ENCODE data around the gene HOXD3. TPM values are rescaled to one million over a fixed set of nuclear protein-coding genes. Genes with fewer than 3 reads are reported as not detected.

HOXD3 gene
- total and polyA plus RNA-seq, 2 experiments from 2014 or later = not detected

- H3K4me1 Mint-ChIP-seq = no peaks in the 10 kb centered on the region
- H3K27me3 Mint-ChIP-seq (ENCODE audit: insufficient read depth, low read depth, poor library complexity) = peaks cover 3% of the 10 kb centered on the region
- H3K4me1 ChIP-seq (ENCODE audit: insufficient read depth) = no peaks in the 10 kb centered on the region
- H3K9me2 ChIP-seq (ENCODE audit: insufficient read depth) = no peaks in the 10 kb centered on the region
- no peaks in the 10 kb centered on the region for H3K79me2 ChIP-seq (replicated peaks; ENCODE audit: insufficient read depth)
- no peak overlapping the region for H3K4me3 Mint-ChIP-seq
- H3K27me3 ChIP-seq (ENCODE audit: insufficient read depth) = peaks cover 5% of the 10 kb centered on the region; the same call in 1 of the 2 replicates
- DNase-seq (ENCODE audit: low spot score) (no peak), ATAC-seq (no peak)
- H3K9me3 Mint-ChIP-seq = no peaks in the 10 kb centered on the region
- H3K4me3 ChIP-seq = no peak overlapping the region
- no peak overlapping the region for H3K4me2 ChIP-seq
- TF ChIP-seq JUNB (IDR thresholded peaks at IDR 0.05; ENCODE audit: unreplicated experiment) (no peak), CREB1 (CRISPR knock-in tag; IDR thresholded peaks at IDR 0.05; ENCODE audit: low read depth) (no peak), NANOG (IDR thresholded peaks at IDR 0.05; ENCODE audit: borderline replicate concordance) (no peak), EZH2 (IDR thresholded peaks at IDR 0.05; ENCODE audit: low read depth, unreplicated experiment) (no peak), POLR2AphosphoS5 (IDR thresholded peaks at IDR 0.05; ENCODE audit: low read depth) (no peak)
- TF ChIP-seq, protein P1, sequence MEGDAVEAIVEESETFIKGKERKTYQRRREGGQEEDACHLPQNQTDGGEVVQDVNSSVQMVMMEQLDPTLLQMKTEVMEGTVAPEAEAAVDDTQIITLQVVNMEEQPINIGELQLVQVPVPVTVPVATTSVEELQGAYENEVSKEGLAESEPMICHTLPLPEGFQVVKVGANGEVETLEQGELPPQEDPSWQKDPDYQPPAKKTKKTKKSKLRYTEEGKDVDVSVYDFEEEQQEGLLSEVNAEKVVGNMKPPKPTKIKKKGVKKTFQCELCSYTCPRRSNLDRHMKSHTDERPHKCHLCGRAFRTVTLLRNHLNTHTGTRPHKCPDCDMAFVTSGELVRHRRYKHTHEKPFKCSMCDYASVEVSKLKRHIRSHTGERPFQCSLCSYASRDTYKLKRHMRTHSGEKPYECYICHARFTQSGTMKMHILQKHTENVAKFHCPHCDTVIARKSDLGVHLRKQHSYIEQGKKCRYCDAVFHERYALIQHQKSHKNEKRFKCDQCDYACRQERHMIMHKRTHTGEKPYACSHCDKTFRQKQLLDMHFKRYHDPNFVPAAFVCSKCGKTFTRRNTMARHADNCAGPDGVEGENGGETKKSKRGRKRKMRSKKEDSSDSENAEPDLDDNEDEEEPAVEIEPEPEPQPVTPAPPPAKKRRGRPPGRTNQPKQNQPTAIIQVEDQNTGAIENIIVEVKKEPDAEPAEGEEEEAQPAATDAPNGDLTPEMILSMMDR (conservative IDR thresholded peaks at IDR 0.05; ENCODE audit: low read depth in 2 of 2) = no peak
- no peaks in the 10 kb centered on the region for H3K36me3 Mint-ChIP-seq (ENCODE audit: low read depth)
- no peaks in the 10 kb centered on the region for H4K20me1 ChIP-seq (replicated peaks; ENCODE audit: insufficient read depth)
- no peaks in the 10 kb centered on the region for H3K36me3 ChIP-seq (ENCODE audit: insufficient read depth)
- no peak overlapping the region for H2AFZ ChIP-seq
- no peak overlapping the region for H3K27ac Mint-ChIP-seq
- no peak overlapping the region for H3K27ac ChIP-seq (ENCODE audit: low read depth)
- H3F3A ChIP-seq (replicated peaks; ENCODE audit: low read depth) = no peaks in the 10 kb centered on the region
Measured at GRCh38 chr2:176202491-176202890, 45.4 kb downstream of the HOXD3 start.

DNA sequence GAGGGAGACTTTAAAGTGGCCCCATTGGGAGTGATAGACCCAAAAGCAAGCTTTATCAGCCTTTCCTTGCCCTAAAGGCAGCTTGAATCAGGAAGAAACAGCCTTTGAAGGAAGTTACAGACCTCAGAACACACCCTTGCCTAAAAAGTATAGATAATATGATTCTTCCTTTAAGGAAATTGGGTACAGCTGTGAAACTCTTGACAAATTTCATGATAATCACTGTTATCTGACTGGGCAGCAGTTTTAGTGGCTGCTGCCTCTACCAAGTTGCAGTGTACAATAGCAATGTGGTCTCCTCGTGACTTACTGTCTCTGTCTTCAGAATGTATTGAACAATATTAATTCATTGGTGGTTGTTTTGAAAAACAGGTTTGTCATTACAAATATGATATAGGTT is 48.0 kb downstream of the HOXD3 start:
- Histone ChIP-seq H3K27ac (ENCODE audit: low read depth) (no peak overlapping the region), H3K4me3 (no peak overlapping the region), H3K9me2 (ENCODE audit: insufficient read depth) (no peaks in the 10 kb centered on the region), H3K27me3 (ENCODE audit: insufficient read depth) (no peaks in the 10 kb centered on the region), H3K4me2 (no peak overlapping the region), H3K4me1 (ENCODE audit: insufficient read depth) (no peaks in the 10 kb centered on the region), H3K36me3 (ENCODE audit: insufficient read depth) (no peaks in the 10 kb centered on the region), H2AFZ (no peak overlapping the region), H4K20me1 (replicated peaks; ENCODE audit: insufficient read depth) (no peaks in the 10 kb centered on the region), H3K79me2 (replicated peaks; ENCODE audit: insufficient read depth) (no peaks in the 10 kb centered on the region), H3F3A (replicated peaks; ENCODE audit: low read depth) (no peaks in the 10 kb centered on the region)
- peaks cover 3% of the 10 kb centered on the region for H3K27me3 Mint-ChIP-seq (ENCODE audit: insufficient read depth, low read depth, poor library complexity)
- DNase-seq (ENCODE audit: low spot score) (no peak), ATAC-seq (no peak)
- no peaks in the 10 kb centered on the region for H3K9me3 Mint-ChIP-seq
- H3K4me3 Mint-ChIP-seq = no peak overlapping the region
- TF ChIP-seq ZNF331 (CRISPR knock-in tag; IDR thresholded peaks at IDR 0.05; ENCODE audit: low read depth) = no peak
- no peak for TF ChIP-seq JUNB (IDR thresholded peaks at IDR 0.05; ENCODE audit: unreplicated experiment)
- TF ChIP-seq CREB1 (CRISPR knock-in tag; IDR thresholded peaks at IDR 0.05; ENCODE audit: low read depth) = no peak
- TF ChIP-seq, protein P2, sequence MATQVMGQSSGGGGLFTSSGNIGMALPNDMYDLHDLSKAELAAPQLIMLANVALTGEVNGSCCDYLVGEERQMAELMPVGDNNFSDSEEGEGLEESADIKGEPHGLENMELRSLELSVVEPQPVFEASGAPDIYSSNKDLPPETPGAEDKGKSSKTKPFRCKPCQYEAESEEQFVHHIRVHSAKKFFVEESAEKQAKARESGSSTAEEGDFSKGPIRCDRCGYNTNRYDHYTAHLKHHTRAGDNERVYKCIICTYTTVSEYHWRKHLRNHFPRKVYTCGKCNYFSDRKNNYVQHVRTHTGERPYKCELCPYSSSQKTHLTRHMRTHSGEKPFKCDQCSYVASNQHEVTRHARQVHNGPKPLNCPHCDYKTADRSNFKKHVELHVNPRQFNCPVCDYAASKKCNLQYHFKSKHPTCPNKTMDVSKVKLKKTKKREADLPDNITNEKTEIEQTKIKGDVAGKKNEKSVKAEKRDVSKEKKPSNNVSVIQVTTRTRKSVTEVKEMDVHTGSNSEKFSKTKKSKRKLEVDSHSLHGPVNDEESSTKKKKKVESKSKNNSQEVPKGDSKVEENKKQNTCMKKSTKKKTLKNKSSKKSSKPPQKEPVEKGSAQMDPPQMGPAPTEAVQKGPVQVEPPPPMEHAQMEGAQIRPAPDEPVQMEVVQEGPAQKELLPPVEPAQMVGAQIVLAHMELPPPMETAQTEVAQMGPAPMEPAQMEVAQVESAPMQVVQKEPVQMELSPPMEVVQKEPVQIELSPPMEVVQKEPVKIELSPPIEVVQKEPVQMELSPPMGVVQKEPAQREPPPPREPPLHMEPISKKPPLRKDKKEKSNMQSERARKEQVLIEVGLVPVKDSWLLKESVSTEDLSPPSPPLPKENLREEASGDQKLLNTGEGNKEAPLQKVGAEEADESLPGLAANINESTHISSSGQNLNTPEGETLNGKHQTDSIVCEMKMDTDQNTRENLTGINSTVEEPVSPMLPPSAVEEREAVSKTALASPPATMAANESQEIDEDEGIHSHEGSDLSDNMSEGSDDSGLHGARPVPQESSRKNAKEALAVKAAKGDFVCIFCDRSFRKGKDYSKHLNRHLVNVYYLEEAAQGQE (IDR thresholded peaks at IDR 0.05; ENCODE audit: unreplicated experiment) = no peak
- no peak overlapping the region for H3K27ac Mint-ChIP-seq
- H3K4me1 Mint-ChIP-seq = no peaks in the 10 kb centered on the region
- no peaks in the 10 kb centered on the region for H3K36me3 Mint-ChIP-seq (ENCODE audit: low read depth)
